IMR-90 (cell line): ENCODE data around the gene BCAP31.
"Not testable (repeated sequence)": the region's sequence is repeated elsewhere in the genome, so short reads cannot be mapped to it uniquely, and the experiment has no call there.

ENCODE experiments used
- BHLHE40 ChIP-seq: fragments of 150-350 bp; IDR thresholded peaks from 2 replicates; pipeline ENCODE4 v1.6.1; 2016; ENCODE audit warnings: mild to moderate bottlenecking, low read depth, low read length
- CEBPB ChIP-seq: IDR thresholded peaks from 2 replicates; pipeline ENCODE4 v1.6.1; 2012; ENCODE audit warnings: low read depth, low read length, improper control_type of control experiment
- CHD1 ChIP-seq: IDR thresholded peaks from 2 replicates; pipeline ENCODE4 v1.6.1; 2012; ENCODE audit warnings: low read depth, low read length, improper control_type of control experiment
- FOS ChIP-seq: fragments of 150-350 bp; IDR thresholded peaks from 2 replicates; pipeline ENCODE4 v1.6.1; 2016; ENCODE audit warnings: low read depth, low read length
- MAZ ChIP-seq: IDR thresholded peaks from 2 replicates; pipeline ENCODE4 v1.6.1; 2012; ENCODE audit warnings: low read depth, mild to moderate bottlenecking, low read length, improper control_type of control experiment, moderate library complexity, borderline replicate concordance
- MXI1 ChIP-seq: IDR thresholded peaks from 2 replicates; pipeline ENCODE4 v1.6.1; 2012; ENCODE audit warnings: low read depth, mild to moderate bottlenecking, low read length, moderate library complexity, borderline replicate concordance
- NFE2L2 ChIP-seq: fragments of 150-350 bp; IDR thresholded peaks from 2 replicates; pipeline ENCODE4 v1.6.1; 2016; ENCODE audit warnings: low read depth, mild to moderate bottlenecking, low read length
- POLR2A ChIP-seq: IDR thresholded peaks from 2 replicates; pipeline ENCODE4 v1.6.1; 2012; ENCODE audit warnings: mild to moderate bottlenecking, low read depth, low read length
- RAD21 ChIP-seq: IDR thresholded peaks from 2 replicates; pipeline ENCODE4 v1.6.1; 2012; ENCODE audit warnings: low read length, improper control_type of control experiment
- RCOR1 ChIP-seq: IDR thresholded peaks from 2 replicates; pipeline ENCODE4 v1.6.1; 2012; ENCODE audit warnings: mild to moderate bottlenecking, low read length, improper control_type of control experiment; ENCODE audit not compliant: insufficient replicate concordance
- RFX5 ChIP-seq: IDR thresholded peaks from 2 replicates; pipeline ENCODE4 v1.8.0; 2012; ENCODE audit warnings: low read depth, mild to moderate bottlenecking, low read length, moderate library complexity
- SMC3 ChIP-seq: fragments of 150-350 bp; IDR thresholded peaks from 2 replicates; pipeline ENCODE4 v1.6.1; 2016; ENCODE audit warnings: low read depth, mild to moderate bottlenecking, antibody characterized with exemption, low read length, moderate library complexity
- TF ChIP-seq, protein P1 (sequence below): conservative IDR thresholded peaks from 2 replicates; pipeline ENCODE4 v1.5.1; 2012; ENCODE audit warnings: mild to moderate bottlenecking, low read depth, low read length, improper control_type of control experiment
- TF ChIP-seq, protein P2 (sequence below): fragments of 150-350 bp; IDR thresholded peaks from 2 replicates; pipeline ENCODE4 v1.6.1; 2017; ENCODE audit warnings: mild to moderate bottlenecking, antibody characterized with exemption, low read length, low read depth

DNA sequence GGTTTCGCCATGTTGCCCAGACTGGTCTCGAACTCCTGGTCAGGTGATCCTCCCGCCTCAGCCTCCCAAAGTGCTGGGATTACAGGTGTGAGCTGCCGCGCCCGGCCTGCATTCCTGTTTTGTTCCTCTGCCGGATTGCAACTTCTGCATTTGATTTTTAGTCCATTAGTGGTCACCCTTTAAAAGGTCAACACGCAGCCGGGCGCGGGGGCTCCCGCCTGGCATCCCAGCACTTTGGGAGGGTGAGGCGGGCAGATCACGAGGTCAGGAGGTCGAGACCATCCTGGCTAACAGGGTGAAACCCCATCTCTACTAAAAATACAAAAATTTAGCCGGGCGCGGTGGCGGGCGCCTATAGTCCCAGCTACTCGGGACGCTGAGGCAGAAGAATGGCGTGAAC is 5.9 kb upstream of the BCAP31 start:
- TF ChIP-seq, protein P1, sequence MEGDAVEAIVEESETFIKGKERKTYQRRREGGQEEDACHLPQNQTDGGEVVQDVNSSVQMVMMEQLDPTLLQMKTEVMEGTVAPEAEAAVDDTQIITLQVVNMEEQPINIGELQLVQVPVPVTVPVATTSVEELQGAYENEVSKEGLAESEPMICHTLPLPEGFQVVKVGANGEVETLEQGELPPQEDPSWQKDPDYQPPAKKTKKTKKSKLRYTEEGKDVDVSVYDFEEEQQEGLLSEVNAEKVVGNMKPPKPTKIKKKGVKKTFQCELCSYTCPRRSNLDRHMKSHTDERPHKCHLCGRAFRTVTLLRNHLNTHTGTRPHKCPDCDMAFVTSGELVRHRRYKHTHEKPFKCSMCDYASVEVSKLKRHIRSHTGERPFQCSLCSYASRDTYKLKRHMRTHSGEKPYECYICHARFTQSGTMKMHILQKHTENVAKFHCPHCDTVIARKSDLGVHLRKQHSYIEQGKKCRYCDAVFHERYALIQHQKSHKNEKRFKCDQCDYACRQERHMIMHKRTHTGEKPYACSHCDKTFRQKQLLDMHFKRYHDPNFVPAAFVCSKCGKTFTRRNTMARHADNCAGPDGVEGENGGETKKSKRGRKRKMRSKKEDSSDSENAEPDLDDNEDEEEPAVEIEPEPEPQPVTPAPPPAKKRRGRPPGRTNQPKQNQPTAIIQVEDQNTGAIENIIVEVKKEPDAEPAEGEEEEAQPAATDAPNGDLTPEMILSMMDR, result not testable (repeated sequence)
- TF ChIP-seq RCOR1, BHLHE40, RFX5, CHD1, CEBPB, NFE2L2, POLR2A, MXI1, SMC3, MAZ, RAD21, FOS: not testable (repeated sequence)
- TF ChIP-seq, protein P2, sequence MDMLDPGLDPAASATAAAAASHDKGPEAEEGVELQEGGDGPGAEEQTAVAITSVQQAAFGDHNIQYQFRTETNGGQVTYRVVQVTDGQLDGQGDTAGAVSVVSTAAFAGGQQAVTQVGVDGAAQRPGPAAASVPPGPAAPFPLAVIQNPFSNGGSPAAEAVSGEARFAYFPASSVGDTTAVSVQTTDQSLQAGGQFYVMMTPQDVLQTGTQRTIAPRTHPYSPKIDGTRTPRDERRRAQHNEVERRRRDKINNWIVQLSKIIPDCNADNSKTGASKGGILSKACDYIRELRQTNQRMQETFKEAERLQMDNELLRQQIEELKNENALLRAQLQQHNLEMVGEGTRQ, result not testable (repeated sequence)
